G401 (cell line): ENCODE results near the gene UBC. TPM values are rescaled to one million over a fixed set of nuclear protein-coding genes. Genes with fewer than 3 reads are reported as not detected.
"Not testable (repeated sequence)": the region's sequence is repeated elsewhere in the genome, so short reads cannot be mapped to it uniquely, and the experiment has no call there.

ENCODE experiments used
- DNase-seq: peaks from one replicate; pipeline ENCODE4 v3.0.0-alpha.2; 2015; ENCODE audit warnings: low spot score
- in situ Hi-C: cut with HindIII; loops from 2 replicates; pipeline ENCODE4 v1.10.0; 2016; ENCODE audit warnings: low sequenced_read_pairs, mixed read lengths
- total RNA-seq: library from RNA; depleted of rRNA; stranded (reverse); fragments of >200 nt; shearing (Covaris generic); gene quantifications from 2 replicates; pipeline ENCODE4 v1.2.3, GENCODE V29; 2014

UBC gene
- total RNA-seq, 1 experiment from 2014 or later = 1,083 TPM

- DNase-seq = no peak
- in situ Hi-C loops = no loop called here
Measured at GRCh38 chr12:124898923-124899294, 15.5 kb downstream of the UBC start.

- in situ Hi-C loops = no loop called here
- peak; percentile 90 for DNase-seq
Measured at GRCh38 chr12:124898200-124898922, 16.1 kb downstream of the UBC start.

DNA sequence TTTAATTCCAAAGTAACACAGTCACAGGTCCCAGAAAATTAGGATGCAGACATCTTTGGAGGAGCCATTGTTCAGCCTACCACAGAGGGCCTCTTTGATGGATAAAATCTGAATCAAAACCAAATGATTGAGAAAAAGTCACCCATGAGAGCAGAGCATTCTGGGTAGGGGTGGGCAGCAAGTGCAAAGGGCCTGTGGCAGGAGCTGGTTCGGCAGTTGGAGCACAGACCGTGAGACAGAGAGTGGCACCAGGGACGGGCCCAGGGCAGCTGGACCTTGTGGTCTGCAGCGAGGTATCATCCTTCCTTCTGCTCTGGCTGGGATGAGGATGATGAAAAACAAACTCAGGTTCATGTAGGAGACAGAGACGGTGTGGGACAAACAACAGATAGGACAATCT lies 18.0 kb downstream of the UBC start:
- no peak for DNase-seq
- in situ Hi-C loops = no loop called here

- DNase-seq = no peak
- in situ Hi-C loops = no loop called here
Measured at GRCh38 chr12:124893792-124894516, 20.5 kb downstream of the UBC start.

DNA sequence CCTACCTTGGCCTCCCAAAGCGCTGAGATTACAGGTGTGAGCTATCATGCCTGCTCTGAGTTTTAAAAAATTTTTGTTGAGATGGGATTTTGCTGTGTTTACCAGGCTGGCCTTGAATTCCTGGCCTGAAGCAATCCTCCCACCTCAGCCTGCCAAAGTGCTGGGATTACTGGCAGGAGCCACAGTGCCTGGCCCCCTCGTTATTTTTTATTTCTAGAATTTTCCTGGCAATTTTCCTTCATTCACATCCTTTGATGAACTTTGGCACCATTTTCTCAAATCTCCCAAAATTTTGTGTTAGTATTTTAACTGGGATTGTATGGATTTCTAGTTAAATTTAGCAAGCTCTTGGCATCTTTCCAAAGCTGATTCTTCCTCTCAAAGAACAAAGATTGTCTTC lies 26.2 kb downstream of the UBC start:
- in situ Hi-C loops = no loop called here
- no peak for DNase-seq

DNA sequence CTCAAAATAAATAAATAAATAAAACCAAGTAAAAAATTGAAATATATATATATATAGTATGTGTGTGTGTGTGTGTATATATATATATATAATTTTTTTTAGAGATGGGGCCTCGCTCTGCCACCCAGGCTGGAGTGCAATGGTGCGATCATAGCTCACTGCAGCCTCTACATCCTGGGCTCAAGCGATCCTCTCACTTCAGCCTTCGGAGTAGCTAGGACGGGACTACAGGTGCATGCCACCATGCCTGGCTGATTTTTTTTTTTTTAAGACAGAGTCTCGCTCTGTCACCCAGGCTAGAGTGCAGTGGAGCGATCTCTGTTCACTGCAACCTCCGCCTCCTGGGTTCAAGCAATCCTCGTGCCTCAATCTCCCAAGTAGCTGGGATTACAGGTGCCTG lies 26.7 kb downstream of the UBC start:
- DNase-seq, in situ Hi-C loops: not testable (repeated sequence)

DNA sequence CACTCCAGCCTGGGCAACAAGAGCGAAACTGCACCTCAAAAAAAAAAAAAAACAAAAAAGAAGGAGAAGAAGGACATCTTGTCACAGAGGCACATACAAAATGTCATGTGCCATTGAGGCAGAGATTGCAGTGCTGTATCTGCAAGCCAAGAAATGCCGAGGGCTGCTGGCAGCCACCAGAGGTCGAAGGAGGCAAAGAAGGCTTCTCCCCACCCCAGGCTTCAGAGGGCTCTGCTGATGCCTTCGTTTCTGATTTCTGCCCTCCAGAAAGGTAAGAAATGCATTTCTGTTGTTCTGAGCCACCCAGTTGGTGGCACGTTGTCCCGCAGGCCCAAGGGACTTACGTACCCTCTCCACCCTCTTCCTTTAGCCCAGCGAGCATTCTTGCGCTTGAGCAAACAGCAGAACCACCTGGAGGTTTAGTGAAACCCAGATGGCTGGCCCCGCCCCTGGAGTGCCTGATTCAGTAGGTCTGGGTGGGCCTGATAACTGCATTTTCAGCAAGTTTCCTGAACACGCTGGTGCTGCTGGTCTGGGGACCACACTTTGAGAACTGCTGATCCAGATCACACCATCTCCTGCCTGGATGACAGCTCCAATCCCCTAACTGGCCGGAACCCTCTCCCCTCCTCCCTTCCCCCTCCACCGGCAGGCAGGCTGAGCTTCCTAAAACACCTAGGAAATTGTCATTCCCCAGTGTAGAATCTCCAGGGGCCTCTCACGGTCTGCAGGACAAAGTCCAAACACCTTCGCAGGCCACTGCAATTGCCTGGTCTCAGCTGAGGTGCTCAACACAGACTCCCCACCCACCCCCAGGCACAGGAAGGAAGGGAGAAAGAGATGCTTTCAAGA lies 29.6 kb downstream of the UBC start:
- no peak for DNase-seq
- in situ Hi-C loops = no loop called here

GRCh38 chr12:124883263-124884130 lies 31.0 kb downstream of the UBC start:
- DNase-seq = no peak

GRCh38 chr12:124881123-124881522 lies 33.3 kb downstream of the UBC start:
- DNase-seq = no peak
- in situ Hi-C loops = no loop called here

More at GRCh38 chr12:124883263-124884130, 31.0 kb downstream of the UBC start:
- in situ Hi-C loops = no loop called here

DNA sequence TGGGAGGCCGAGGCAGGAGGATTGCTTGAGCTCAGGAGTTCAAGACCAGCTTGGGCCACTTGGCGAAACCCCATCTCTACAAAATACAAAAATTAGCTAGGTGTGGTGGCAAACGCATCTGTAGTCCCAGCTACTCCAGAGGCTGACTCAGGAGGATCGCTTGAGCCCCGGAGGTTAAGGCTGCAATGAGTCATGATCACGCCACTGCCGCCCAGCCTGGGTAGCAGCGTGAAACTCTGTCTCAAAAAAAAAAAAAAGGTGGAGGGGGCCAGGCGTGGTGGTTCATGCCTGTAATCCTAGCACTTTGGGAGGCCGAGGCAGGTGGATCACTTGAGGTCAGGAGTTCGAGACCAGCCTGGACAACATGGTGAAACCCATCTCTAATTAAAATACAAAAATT lies 34.1 kb downstream of the UBC start:
- DNase-seq, in situ Hi-C loops: not testable (repeated sequence)

- no peak for DNase-seq
- in situ Hi-C loops = no loop called here
Measured at GRCh38 chr12:124878795-124879516, 35.5 kb downstream of the UBC start.

DNA sequence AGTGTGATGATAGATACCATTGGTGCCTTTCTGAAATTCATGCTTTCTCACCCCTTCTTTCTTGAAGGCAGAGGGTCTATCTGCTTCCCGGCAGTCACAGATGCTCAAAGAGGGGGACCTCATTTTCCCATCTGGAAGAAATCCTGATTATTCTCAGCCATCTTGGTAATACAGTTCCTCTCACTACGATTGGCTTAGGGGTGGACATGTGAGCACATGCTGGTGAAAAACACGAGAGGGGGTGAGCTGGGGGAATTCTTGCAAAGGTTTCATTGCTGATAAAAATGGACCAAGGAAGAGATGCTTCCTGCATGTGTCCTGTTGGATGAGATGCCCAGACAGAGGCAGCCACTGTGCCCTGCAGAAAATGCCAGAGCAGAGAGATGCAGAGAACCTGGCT lies 37.0 kb downstream of the UBC start:
- DNase-seq = no peak
- in situ Hi-C loops = no loop called here

- no peak for DNase-seq
- in situ Hi-C loops = no loop called here
Measured at GRCh38 chr12:124876171-124876570, 38.3 kb downstream of the UBC start.

DNA sequence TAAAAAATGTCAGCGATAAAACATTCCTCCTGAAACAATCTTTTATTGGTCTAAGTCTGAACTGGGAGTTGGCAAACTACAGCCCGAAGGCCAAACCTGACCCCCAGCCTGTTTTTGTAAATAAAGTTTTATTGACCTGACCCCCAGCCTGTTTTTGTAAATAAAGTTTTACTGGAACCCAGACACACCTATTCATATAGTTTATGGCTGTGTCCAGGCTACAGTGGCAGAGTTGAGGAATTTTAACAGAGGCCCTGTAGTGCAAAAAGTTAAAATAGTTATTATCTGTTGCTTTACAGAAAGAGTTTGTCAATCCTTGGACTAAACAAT lies 38.7 kb downstream of the UBC start:
- DNase-seq = no peak
- in situ Hi-C loops = no loop called here

DNA sequence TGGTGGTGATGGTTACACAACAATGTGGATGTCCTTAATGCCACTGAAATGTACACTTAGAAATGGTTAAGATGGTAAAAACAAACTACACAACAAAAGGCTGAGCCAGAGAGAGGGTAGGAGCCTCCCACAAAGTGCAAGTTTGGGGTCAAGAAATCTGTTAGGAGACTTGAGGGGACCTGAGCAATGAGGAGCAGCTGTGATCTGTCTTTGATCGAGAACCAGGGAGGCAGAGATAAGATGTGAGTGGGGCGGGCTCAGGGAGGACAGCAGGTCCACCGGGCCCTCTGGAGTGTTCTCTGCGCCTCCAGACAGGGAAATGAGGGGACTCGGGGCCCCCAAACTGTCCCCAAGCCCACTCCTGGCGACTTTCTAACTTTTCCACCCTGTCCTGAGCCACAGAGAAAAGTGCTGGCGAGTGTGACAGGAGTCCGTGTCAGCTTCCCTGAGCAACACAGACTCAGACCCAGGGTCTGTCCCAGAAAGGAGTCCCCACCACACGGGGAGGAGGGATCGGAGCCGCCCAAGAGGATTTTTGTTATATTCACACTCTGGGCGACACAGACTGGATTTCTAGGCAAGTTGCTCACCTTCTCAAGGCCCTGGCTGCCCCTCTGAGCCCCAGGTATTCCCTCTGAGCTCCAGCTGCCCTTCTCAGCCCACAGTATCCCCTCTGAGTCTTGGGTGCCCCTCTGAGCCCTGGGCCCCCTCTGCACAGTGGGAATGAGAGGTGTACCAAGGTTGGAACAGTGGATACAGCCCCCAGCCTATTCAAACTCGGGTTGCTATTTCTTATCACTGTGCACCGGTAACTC lies 39.3 kb downstream of the UBC start:
- DNase-seq = no peak
- in situ Hi-C loops = no loop called here

DNA sequence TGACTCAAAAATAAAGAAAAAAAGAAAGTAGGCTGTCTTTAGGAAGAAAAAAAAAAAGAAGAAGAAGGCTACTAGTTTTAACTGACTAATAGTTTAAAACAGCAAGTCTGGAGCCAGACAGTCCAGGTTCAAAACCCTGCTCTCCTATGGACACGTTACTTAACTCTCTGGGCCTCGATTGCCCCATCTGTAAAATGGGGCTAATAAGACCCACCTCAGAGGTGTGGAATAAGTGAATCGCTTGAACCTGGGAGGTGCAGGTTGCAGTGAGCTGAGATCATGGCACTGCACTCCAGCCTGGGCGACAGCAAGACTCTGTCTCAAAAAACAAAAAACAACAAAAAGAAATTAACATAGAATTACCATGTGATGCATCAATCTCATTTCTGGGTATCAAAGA lies 40.3 kb downstream of the UBC start:
- in situ Hi-C loops = no loop called here
- no peak for DNase-seq

- no peak for DNase-seq
- in situ Hi-C loops = no loop called here
Measured at GRCh38 chr12:124872068-124872719, 42.3 kb downstream of the UBC start.
